ENCODE data around the gene INSL6. TPM values are rescaled to one million over a fixed set of nuclear protein-coding genes. Genes with fewer than 3 reads are reported as not detected.

INSL6 gene
- total and polyA plus RNA-seq, 10 of the 15 experiments (the other 5 are each of a cell fraction or from before 2014, with no cell fraction given): 0.10 to 1.6 (median 0.84) TPM; not detected in 7

DNA sequence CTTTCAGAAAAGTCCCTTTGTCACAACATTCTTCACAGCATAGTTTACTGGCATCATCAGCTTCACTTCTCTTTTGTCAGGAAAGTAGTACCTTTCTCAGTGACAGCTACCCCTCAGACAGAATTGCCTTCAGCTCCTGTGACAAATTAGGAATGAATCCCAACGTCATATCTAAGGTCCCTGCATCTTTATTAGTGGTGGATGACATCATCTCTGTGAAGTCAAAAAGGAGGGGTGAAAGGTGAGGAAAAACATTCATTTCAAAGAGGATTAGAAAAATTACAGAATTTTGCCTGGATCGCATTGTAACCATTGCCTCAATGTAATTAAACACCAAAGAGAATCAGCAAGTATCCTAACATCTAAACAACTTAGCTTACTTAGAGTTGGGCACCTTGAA, 7.9 kb upstream of the INSL6 start:
- RAD21 ChIA-PET (ENCODE audit: unreplicated experiment): no interaction called here
- H3K79me2 ChIP-seq (ENCODE audit: control insufficient read depth, insufficient read depth, low read length): no peaks in the 10 kb centered on the region
- intact Hi-C loops (cut with micrococcal nuclease; ENCODE audit: unreplicated experiment): no loop called here
- DNase-seq (ENCODE audit: low read depth, low spot score) (no peak), FAIRE-seq (no peak), ATAC-seq (no peak)
- H3K4me3 ChIP-seq: no peak overlapping the region
- TF ChIP-seq, protein P1, sequence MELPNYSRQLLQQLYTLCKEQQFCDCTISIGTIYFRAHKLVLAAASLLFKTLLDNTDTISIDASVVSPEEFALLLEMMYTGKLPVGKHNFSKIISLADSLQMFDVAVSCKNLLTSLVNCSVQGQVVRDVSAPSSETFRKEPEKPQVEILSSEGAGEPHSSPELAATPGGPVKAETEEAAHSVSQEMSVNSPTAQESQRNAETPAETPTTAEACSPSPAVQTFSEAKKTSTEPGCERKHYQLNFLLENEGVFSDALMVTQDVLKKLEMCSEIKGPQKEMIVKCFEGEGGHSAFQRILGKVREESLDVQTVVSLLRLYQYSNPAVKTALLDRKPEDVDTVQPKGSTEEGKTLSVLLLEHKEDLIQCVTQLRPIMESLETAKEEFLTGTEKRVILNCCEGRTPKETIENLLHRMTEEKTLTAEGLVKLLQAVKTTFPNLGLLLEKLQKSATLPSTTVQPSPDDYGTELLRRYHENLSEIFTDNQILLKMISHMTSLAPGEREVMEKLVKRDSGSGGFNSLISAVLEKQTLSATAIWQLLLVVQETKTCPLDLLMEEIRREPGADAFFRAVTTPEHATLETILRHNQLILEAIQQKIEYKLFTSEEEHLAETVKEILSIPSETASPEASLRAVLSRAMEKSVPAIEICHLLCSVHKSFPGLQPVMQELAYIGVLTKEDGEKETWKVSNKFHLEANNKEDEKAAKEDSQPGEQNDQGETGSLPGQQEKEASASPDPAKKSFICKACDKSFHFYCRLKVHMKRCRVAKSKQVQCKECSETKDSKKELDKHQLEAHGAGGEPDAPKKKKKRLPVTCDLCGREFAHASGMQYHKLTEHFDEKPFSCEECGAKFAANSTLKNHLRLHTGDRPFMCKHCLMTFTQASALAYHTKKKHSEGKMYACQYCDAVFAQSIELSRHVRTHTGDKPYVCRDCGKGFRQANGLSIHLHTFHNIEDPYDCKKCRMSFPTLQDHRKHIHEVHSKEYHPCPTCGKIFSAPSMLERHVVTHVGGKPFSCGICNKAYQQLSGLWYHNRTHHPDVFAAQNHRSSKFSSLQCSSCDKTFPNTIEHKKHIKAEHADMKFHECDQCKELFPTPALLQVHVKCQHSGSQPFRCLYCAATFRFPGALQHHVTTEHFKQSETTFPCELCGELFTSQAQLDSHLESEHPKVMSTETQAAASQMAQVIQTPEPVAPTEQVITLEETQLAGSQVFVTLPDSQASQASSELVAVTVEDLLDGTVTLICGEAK (IDR thresholded peaks at IDR 0.05; ENCODE audit: borderline replicate concordance): no peak
- TF ChIP-seq BCL11A (IDR thresholded peaks at IDR 0.05; ENCODE audit: low read depth, low read length) (no peak), NFIC (IDR thresholded peaks at IDR 0.05; ENCODE audit: low read depth, low read length) (no peak), SMAD1 (IDR thresholded peaks at IDR 0.05; ENCODE audit: low read depth, partially characterized antibody) (no peak), SREBF1 (IDR thresholded peaks at IDR 0.05; ENCODE audit: low read length) (no peak), NFXL1 (IDR thresholded peaks at IDR 0.05; ENCODE audit: borderline replicate concordance) (no peak), WRNIP1 (IDR thresholded peaks at IDR 0.05; ENCODE audit: borderline replicate concordance, low read depth, low read length) (no peak), RELA (IDR thresholded peaks at IDR 0.05; ENCODE audit: borderline replicate concordance, partially characterized antibody) (no peak)
- TF ChIP-seq, protein P2, sequence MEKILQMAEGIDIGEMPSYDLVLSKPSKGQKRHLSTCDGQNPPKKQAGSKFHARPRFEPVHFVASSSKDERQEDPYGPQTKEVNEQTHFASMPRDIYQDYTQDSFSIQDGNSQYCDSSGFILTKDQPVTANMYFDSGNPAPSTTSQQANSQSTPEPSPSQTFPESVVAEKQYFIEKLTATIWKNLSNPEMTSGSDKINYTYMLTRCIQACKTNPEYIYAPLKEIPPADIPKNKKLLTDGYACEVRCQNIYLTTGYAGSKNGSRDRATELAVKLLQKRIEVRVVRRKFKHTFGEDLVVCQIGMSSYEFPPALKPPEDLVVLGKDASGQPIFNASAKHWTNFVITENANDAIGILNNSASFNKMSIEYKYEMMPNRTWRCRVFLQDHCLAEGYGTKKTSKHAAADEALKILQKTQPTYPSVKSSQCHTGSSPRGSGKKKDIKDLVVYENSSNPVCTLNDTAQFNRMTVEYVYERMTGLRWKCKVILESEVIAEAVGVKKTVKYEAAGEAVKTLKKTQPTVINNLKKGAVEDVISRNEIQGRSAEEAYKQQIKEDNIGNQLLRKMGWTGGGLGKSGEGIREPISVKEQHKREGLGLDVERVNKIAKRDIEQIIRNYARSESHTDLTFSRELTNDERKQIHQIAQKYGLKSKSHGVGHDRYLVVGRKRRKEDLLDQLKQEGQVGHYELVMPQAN (conservative IDR thresholded peaks at IDR 0.05): no peak
- SMC1A ChIA-PET (ENCODE audit: uncharacterized antibody, unreplicated experiment): no interaction called here
- H4K20me1 ChIP-seq (ENCODE audit: control insufficient read depth, insufficient read depth): no peaks in the 10 kb centered on the region
- H3K9me3 ChIP-seq (replicated peaks; ENCODE audit: control insufficient read depth, insufficient read depth, low read length): no peaks in the 10 kb centered on the region
- BruUV-seq (replicated peaks): no TSS peak
- no peak overlapping the region for H3K9ac ChIP-seq (ENCODE audit: control insufficient read depth, insufficient read depth, low read length)
- in situ Hi-C loops (cut with MboI): no loop called here
- POLR2A ChIA-PET: no interaction called here
- H3K27me3 ChIP-seq (replicated peaks in 1 of 2; ENCODE audit: control insufficient read depth in 2 of 2, insufficient read depth in 2 of 2, low read length in 1 of 2): no peaks in the 10 kb centered on the region; a peak in 1 of 4 replicates
- WGBS (ENCODE audit: insufficient coverage, insufficient replicate concordance, low lambda C conversion rate, missing lambda C conversion rate): 18% methylated on average over 2 of the region's 2 CpGs
- H3K36me3 ChIP-seq (ENCODE audit: control insufficient read depth in 2 of 2, insufficient read depth in 2 of 2, low read length in 1 of 2): no peaks in the 10 kb centered on the region
- no peak overlapping the region for H3K4me2 ChIP-seq (ENCODE audit: control insufficient read depth, insufficient read depth)
- H2AFZ ChIP-seq (ENCODE audit: control insufficient read depth, low read depth, low read length): no peak overlapping the region
- CTCF ChIA-PET: no interaction called here
- H3K27ac ChIP-seq (ENCODE audit: control insufficient read depth, insufficient read depth): no peak overlapping the region
- H3K4me1 ChIP-seq (ENCODE audit: control insufficient read depth, insufficient read depth, low read length): no peaks in the 10 kb centered on the region

Measured in GM12878 (cell line).